Upper lobe of left lung (tissue), 6 donors: ENCODE data around the gene TFR2. TPM values are rescaled to one million over a fixed set of nuclear protein-coding genes. Genes with fewer than 3 reads are reported as not detected.
A peak's percentile ranks its signal among the peaks of the same experiment; 100 is the strongest.

Experiments
- ATAC-seq, 2 donors: fragments of 200-7000 bp; cut with Tn5 transposase; one replicate each; pipeline ENCODE4 v1.9.1; 2022; ENCODE audit warnings: mild to moderate bottlenecking in 2 of 2, moderate library complexity in 2 of 2; ENCODE audit not compliant: low FRiP score in 2 of 2
- DNase-seq, 2 donors: peaks; one replicate each; pipeline ENCODE4 v3.0.0-alpha.2; 2019 to 2020
- H3K27ac ChIP-seq, 4 donors: fragments of 200-600 bp; sonication (generic); one replicate each; pipeline ENCODE4 v1.5.1; 2016 to 2019
- H3K27me3 ChIP-seq, 4 donors: fragments of 200-600 bp; sonication (generic); one replicate each; pipeline ENCODE4 v1.5.1; 2017 to 2019
- H3K36me3 ChIP-seq, 4 donors: fragments of 200-600 bp; sonication (generic); one replicate each; pipeline ENCODE4 v1.5.1; 2016 to 2019
- H3K4me1 ChIP-seq, 4 donors: fragments of 200-600 bp; sonication (generic); one replicate each; pipeline ENCODE4 v1.5.1; 2018 to 2019
- H3K4me3 ChIP-seq, 4 donors: fragments of 200-600 bp; sonication (generic); one replicate each; pipeline ENCODE4 v1.5.1; 2017 to 2019; ENCODE audit warnings: mild to moderate bottlenecking in 2 of 4, moderate library complexity in 1 of 4
- H3K9me3 ChIP-seq, 4 donors: fragments of 200-600 bp; sonication (generic); one replicate each; pipeline ENCODE4 v1.5.1; 2018 to 2019
- EP300 ChIP-seq, 4 donors: sonication (generic); formaldehyde crosslinking; IDR thresholded peaks; one replicate each; pipeline ENCODE4 v1.5.1; 2017; ENCODE audit warnings: antibody characterized with exemption in 4 of 4, control low read depth in 2 of 4
- POLR2A ChIP-seq, 4 donors: fragments of 450-650 bp; IDR thresholded peaks; one replicate each; pipeline ENCODE4 v1.5.1; 2016 to 2017; ENCODE audit warnings: antibody characterized with exemption in 4 of 4, mild to moderate bottlenecking in 2 of 4
- POLR2AphosphoS5 ChIP-seq, 2 donors: sonication (generic); formaldehyde crosslinking; IDR thresholded peaks; one replicate each; pipeline ENCODE4 v1.5.1; 2017; ENCODE audit warnings: antibody characterized with exemption in 2 of 2
- WGBS, 2 donors: methylation state at CpG; one replicate each; pipeline ENCODE4 v1.1.5; 2017 to 2018; 5-methylcytosine and 5-hydroxymethylcytosine counted together
- total RNA-seq, 6 donors: library from RNA; depleted of rRNA in 4 of 6; stranded (reverse); fragments of >200 nt in 4 of 6; gene quantifications; one replicate each; pipeline versions ENCODE4 v1.1.0 to v1.2.1, GENCODE V29; 2016 to 2021
- TF ChIP-seq, protein P1 (sequence below), 6 experiments: fragments of 450-650 bp in 4 of 6; fragments of 200-600 bp in 2 of 6; sonication (generic) in 2 of 6; IDR thresholded peaks; one replicate each; pipeline ENCODE4 v1.5.1; 2016 to 2019; ENCODE audit warnings: antibody characterized with exemption in 6 of 6
- donor health status: DM: no; HTN: no; CAD: no; lungs with moderate emphysema.
- donor health status: DM: no; HTN: yes; CAD: no; lungs with severe emphysema.

TFR2 gene
- total RNA-seq, 6 donors from 2014 or later: 0.20 to 2.1 (median 0.89) TPM; not detected in 1

DNA sequence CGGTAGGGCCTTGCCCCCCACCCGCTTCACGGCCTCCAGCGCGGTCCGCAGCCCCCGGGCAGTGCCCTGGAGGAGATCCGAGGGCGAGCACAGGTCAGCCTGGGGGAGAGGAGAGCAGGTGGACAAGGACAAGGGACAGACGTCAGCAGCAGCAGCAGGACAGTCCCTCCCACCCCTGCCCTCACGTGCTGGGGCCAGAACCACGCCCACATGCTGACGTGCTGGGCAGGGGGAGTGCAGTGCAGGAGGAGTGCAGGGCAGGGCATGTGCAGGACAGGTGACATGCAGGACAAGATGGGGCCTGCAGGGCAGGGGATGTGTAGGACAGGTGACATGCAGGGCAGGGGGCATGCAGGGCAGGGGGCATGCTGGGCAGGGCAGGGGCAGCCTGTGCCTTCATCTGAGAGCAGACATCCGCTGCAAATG, 66.1 kb downstream of the TFR2 start:
- Histone ChIP-seq H3K9me3 (no peaks in the 10 kb centered on the region), H3K4me1 (peaks cover 3 to 13% (median 4%) of the 10 kb centered on the region in 4 donors), H3K4me3 (no peak overlapping the region), H3K27ac (no peak overlapping the region), H3K27me3 (no peaks in the 10 kb centered on the region), H3K36me3 (peaks cover 44 to 81% (median 76%) of the 10 kb centered on the region in 4 donors)
- no peak for TF ChIP-seq POLR2A (IDR thresholded peaks at IDR 0.05)
- no peak for TF ChIP-seq EP300 (IDR thresholded peaks at IDR 0.05)
- TF ChIP-seq POLR2AphosphoS5 (IDR thresholded peaks at IDR 0.05): no peak
- TF ChIP-seq, protein P1, sequence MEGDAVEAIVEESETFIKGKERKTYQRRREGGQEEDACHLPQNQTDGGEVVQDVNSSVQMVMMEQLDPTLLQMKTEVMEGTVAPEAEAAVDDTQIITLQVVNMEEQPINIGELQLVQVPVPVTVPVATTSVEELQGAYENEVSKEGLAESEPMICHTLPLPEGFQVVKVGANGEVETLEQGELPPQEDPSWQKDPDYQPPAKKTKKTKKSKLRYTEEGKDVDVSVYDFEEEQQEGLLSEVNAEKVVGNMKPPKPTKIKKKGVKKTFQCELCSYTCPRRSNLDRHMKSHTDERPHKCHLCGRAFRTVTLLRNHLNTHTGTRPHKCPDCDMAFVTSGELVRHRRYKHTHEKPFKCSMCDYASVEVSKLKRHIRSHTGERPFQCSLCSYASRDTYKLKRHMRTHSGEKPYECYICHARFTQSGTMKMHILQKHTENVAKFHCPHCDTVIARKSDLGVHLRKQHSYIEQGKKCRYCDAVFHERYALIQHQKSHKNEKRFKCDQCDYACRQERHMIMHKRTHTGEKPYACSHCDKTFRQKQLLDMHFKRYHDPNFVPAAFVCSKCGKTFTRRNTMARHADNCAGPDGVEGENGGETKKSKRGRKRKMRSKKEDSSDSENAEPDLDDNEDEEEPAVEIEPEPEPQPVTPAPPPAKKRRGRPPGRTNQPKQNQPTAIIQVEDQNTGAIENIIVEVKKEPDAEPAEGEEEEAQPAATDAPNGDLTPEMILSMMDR (IDR thresholded peaks at IDR 0.05): no peak
- DNase-seq (no peak), ATAC-seq (no peak)
- 85 to 88% methylated on average over 10 to 14 of the region's 14 CpGs for WGBS, 2 donors

DNA sequence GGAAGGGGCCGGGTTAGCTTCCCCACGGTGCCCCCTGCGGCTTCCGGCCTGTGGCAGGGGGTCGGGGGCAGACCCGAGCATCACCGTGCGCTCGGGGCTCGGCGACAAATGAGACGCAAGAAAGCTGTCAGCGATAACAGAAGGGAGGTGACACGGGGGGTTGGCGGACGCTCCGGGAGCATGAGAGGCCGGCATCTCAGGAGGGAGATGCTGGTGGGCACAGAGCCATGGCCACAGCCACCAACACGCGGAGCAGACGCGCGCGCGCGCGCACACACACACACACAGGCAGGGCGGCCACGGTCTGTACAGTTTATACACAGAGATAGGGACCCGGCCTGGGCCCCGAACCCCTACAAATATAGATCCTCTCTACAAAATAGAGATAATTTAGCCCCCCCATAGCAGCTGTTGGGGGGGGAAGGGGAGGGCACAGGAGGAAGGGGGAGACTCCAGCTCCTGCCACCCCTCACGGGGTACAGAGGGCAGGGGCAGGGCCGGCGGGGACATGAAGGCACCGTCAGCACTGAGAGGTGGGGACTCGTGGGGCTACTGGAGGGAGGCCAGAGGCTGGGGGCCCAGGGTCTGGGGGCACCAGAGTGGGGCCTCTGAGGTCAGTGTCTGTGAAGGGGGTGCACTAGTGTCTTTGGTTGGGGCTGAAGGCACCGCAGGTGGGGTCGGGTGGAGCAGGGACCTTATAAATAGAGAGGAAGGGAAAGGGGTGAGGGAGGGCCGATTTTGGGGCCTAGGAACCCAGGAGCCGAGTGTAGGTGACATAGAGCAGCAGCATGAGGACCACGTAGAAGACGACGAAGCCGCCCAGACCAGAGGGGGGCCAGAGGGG, 66.8 kb downstream of the TFR2 start:
- Histone ChIP-seq H3K4me3 (no peak overlapping the region), H3K27me3 (no peaks in the 10 kb centered on the region), H3K27ac (no peak overlapping the region), H3K4me1 (peaks cover 10 to 19% (median 10%) of the 10 kb centered on the region in 4 donors), H3K9me3 (no peaks in the 10 kb centered on the region), H3K36me3 (peaks cover 44 to 74% (median 70%) of the 10 kb centered on the region in 4 donors)
- TF ChIP-seq EP300 (IDR thresholded peaks at IDR 0.05): no peak
- TF ChIP-seq, protein P1 (IDR thresholded peaks at IDR 0.05): no peak
- TF ChIP-seq POLR2AphosphoS5 (IDR thresholded peaks at IDR 0.05): no peak
- no peak for TF ChIP-seq POLR2A (IDR thresholded peaks at IDR 0.05)
- ATAC-seq: no peak
- DNase-seq: no peak
- 90 to 93% methylated on average over 27 to 35 of the region's 44 CpGs for WGBS, 2 donors

DNA sequence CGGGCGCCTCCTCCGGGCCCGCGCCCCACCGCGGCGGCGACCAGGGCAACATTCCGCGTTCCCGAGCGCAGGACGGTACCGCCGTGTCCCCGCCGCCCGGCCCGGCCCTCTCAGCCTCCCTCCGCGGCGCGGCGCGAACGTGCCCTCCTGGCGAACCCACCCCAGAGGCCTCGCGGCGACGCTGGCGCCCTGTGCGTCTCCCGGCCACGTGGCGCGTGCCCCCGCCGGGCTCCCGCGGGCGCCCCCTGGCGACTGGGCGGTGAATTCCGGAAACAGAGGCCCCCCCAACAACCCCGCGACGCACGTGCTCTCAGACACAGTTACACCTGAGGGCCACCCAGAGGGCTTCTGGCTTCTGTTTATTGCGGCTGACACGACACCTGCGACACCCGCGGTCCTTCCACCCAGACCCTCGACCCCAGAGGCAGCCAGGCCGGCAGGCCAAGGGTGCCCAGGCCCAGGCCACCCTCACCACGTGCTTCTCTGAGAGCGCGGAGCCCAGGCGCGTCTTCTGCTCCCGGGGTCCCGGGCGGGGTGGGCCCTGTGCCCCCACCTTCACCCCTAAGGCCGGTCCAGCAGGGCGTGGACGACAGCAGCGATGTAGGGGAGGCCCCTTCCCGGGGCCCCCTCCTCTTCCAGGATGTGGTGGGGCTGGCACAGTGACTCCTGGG, 67.5 kb downstream of the TFR2 start, which contains the start of gene SAP25:
TSS of gene SAP25 (minus strand) at position 210 of the 671 bp plus-strand sequence. CDS start at position 52, 158 bp downstream.
- Histone ChIP-seq H3K27ac (no peak within 1 kb of the TSS), H3K9me3 (no peaks in the 10 kb centered on the region), H3K27me3 (no peaks in the 10 kb centered on the region), H3K4me3 (no peak within 1 kb of the TSS), H3K4me1 (peaks cover 13 to 23% (median 14%) of the 10 kb centered on the region in 4 donors), H3K36me3 (peaks cover 41 to 67% (median 62%) of the 10 kb centered on the region in 4 donors)
- TF ChIP-seq EP300 (IDR thresholded peaks at IDR 0.05) (no peak), POLR2A (IDR thresholded peaks at IDR 0.05) (no peak), POLR2AphosphoS5 (IDR thresholded peaks at IDR 0.05) (no peak)
- TF ChIP-seq, protein P1 (IDR thresholded peaks at IDR 0.05): no peak
- DNase-seq (peak in 1 of 2 donors; percentile 85), ATAC-seq (no peak)
- WGBS, 2 donors: 90 to 93% methylated on average over 50 to 67 of the region's 70 CpGs

DNA sequence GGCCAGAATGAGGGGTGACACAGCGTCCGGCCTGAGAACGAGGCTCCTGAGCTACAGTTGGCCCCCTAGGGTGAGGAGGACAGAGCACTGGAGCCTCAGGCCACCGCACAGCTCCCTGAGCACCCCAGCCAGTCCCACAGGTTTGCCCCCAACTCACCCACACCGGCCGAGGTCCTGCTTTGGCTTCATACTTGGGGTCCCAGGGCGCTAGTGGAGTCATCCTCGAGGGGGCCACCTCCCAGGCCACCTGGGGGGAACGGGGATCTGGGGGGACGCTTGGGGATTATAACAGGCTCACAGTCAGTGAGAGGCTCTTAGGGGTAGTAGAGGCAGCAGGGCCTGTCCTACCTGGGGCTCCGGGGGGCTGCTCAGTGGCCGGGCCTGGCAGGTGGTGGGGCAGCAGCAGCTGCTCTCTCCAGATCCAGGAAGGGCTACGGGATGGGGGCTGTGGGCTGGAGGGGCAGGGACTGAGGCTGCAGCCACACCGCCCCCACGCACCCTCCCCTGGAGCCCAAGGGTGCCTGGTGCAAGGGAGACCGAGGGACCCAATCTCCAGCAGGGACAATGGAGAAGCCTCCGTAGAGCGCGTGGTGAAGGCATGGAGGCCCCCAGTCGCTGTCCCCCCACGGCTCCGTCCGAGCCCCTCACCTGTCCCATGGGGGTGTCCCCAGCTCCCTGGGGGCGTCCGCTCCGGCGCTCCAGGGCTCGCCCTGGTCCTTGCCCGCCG, 68.2 kb downstream of the TFR2 start:
- no peak for ATAC-seq
- no peak overlapping the region for H3K4me3 ChIP-seq
- 97% methylated on average over 10 to 18 of the region's 30 CpGs for WGBS, 2 donors
- no peaks in the 10 kb centered on the region for H3K27me3 ChIP-seq
- TF ChIP-seq EP300 (IDR thresholded peaks at IDR 0.05) (no peak), POLR2AphosphoS5 (IDR thresholded peaks at IDR 0.05) (no peak), POLR2A (IDR thresholded peaks at IDR 0.05) (no peak)
- TF ChIP-seq, protein P1 (IDR thresholded peaks at IDR 0.05): no peak
- H3K9me3 ChIP-seq: no peaks in the 10 kb centered on the region
- DNase-seq: no peak
- H3K4me1 ChIP-seq: peaks cover 13 to 25% (median 17%) of the 10 kb centered on the region in 4 donors
- peaks cover 34 to 60% (median 55%) of the 10 kb centered on the region in 4 donors for H3K36me3 ChIP-seq
- H3K27ac ChIP-seq: no peak overlapping the region
